Fibroblast of lung (primary cell): ENCODE results near the gene WWOX. TPM values are rescaled to one million over a fixed set of nuclear protein-coding genes. Genes with fewer than 3 reads are reported as not detected.

ENCODE experiments used
- DNase-seq, 2 donors: peaks; one replicate each; pipeline versions ENCODE4 v3.0.0 to v3.0.0-alpha.2; 2010; ENCODE audit warnings: low read depth in 2 of 2
- H2AFZ ChIP-seq: 2 replicates; pipeline ENCODE4 v1.5.1; 2012; ENCODE audit warnings: low read length, control low read depth, inconsistent platforms
- H3K27ac ChIP-seq: 2 replicates; pipeline ENCODE4 v1.5.1; 2011; ENCODE audit warnings: low read length, control low read depth; ENCODE audit not compliant: insufficient read depth
- H3K27me3 ChIP-seq: 2 replicates; pipeline ENCODE4 v1.5.1; 2011; ENCODE audit warnings: mild to moderate bottlenecking, low read length; ENCODE audit not compliant: control insufficient read depth, insufficient read depth
- H3K36me3 ChIP-seq: 2 replicates; pipeline ENCODE4 v1.5.1; 2011; ENCODE audit warnings: low read length; ENCODE audit not compliant: control insufficient read depth, insufficient read depth
- H3K4me1 ChIP-seq: 2 replicates; pipeline ENCODE4 v1.5.1; 2011; ENCODE audit warnings: low read length; ENCODE audit not compliant: control insufficient read depth, insufficient read depth; ENCODE audit errors: extremely low read depth
- H3K4me2 ChIP-seq: 2 replicates; pipeline ENCODE4 v1.5.1; 2011; ENCODE audit warnings: low read length, control low read depth; ENCODE audit not compliant: insufficient read depth; ENCODE audit errors: extremely low read depth
- H3K4me3 ChIP-seq, 4 experiments: fragments of 200-600 bp in 1 of 4; sonication (generic) in 1 of 4; replicated peaks in 1 of 4; 2 replicates each; pipeline ENCODE4 v1.5.1; 2011 to 2016; ENCODE audit warnings: low read length in 4 of 4, low read depth in 3 of 4, mild to moderate bottlenecking in 3 of 4, control low read depth in 2 of 4, inconsistent platforms in 1 of 4, mixed read lengths in 1 of 4; ENCODE audit not compliant: insufficient read depth in 1 of 4; ENCODE audit errors: control extremely low read depth in 1 of 4
- H3K79me2 ChIP-seq: 2 replicates; pipeline ENCODE4 v1.5.1; 2012; ENCODE audit warnings: mild to moderate bottlenecking, low read length, inconsistent platforms; ENCODE audit not compliant: control insufficient read depth, insufficient read depth
- H3K9ac ChIP-seq: 2 replicates; pipeline ENCODE4 v1.5.1; 2011; ENCODE audit warnings: mild to moderate bottlenecking, low read length, control low read depth; ENCODE audit not compliant: insufficient read depth
- H3K9me3 ChIP-seq: 2 replicates; pipeline ENCODE4 v1.5.1; 2012; ENCODE audit warnings: low read depth, low read length; ENCODE audit not compliant: control insufficient read depth, insufficient read depth
- H4K20me1 ChIP-seq: 2 replicates; pipeline ENCODE4 v1.5.1; 2011; ENCODE audit warnings: low read length; ENCODE audit not compliant: control insufficient read depth, insufficient read depth; ENCODE audit errors: extremely low read depth
- CTCF ChIP-seq, 2 donors: IDR thresholded peaks in 1 of 2; conservative IDR thresholded peaks in 1 of 2; 1 replicate in 1 of 2; 2 replicates in 1 of 2; pipeline ENCODE4 v1.5.1; 2011 to 2012; ENCODE audit warnings: low read length in 2 of 2, control low read depth in 1 of 2, inconsistent platforms in 1 of 2, low read depth in 1 of 2, mild to moderate bottlenecking in 1 of 2
- EZH2 ChIP-seq: IDR thresholded peaks from 2 replicates; pipeline ENCODE4 v1.5.1; 2012; ENCODE audit warnings: low read length, control low read depth, mild to moderate bottlenecking; ENCODE audit errors: missing control alignments
- polyA plus RNA-seq, 2 donors: library from polyadenylated mRNA; depleted of rRNA in 1 of 2; stranded (reverse) in 1 of 2; unstranded in 1 of 2; fragments of >200 nt; gene quantifications; 2 replicates each; pipeline ENCODE4 v1.2.1, GENCODE V29; 2011 to 2012; ENCODE audit warnings: missing spikeins in 1 of 2
- total RNA-seq: library from RNA; depleted of rRNA; stranded (reverse); fragments of >200 nt; gene quantifications from 2 replicates; pipeline ENCODE4 v1.2.1, GENCODE V29; 2014

The WWOX gene
- total and polyA plus RNA-seq, 2 donors (not counting 1 experiment from before 2014, with no cell fraction given) = 5.6 to 16.3 TPM

GRCh38 chr16:79137426-79137939 is 1038.0 kb downstream of the WWOX start:
- TF ChIP-seq EZH2 (no peak), CTCF (conservative IDR thresholded peaks at IDR 0.05 in 1 of 2, IDR thresholded peaks at IDR 0.05 in 1 of 2; ENCODE audit: low read depth in 1 of 2, low read length in 2 of 2) (no peak)
- Histone ChIP-seq H2AFZ (no peak overlapping the region), H3K4me2 (no peak overlapping the region)

GRCh38 chr16:79139799-79140198 is 1040.3 kb downstream of the WWOX start:
- H2AFZ ChIP-seq = no peak overlapping the region
- no peak for DNase-seq
- TF ChIP-seq CTCF (conservative IDR thresholded peaks at IDR 0.05 in 1 of 2, IDR thresholded peaks at IDR 0.05 in 1 of 2; ENCODE audit: low read depth in 1 of 2, low read length in 2 of 2) (no peak), EZH2 (no peak)
- no peaks in the 10 kb centered on the region for H3K79me2 ChIP-seq
- no peak overlapping the region for H3K4me3 ChIP-seq
- no peaks in the 10 kb centered on the region for H3K27me3 ChIP-seq
- no peak overlapping the region for H3K9ac ChIP-seq
- H3K4me1 ChIP-seq = no peaks in the 10 kb centered on the region
- no peaks in the 10 kb centered on the region for H3K9me3 ChIP-seq
- no peaks in the 10 kb centered on the region for H3K36me3 ChIP-seq
- H3K4me2 ChIP-seq = no peak overlapping the region
- no peak overlapping the region for H3K27ac ChIP-seq
- no peaks in the 10 kb centered on the region for H4K20me1 ChIP-seq

More at GRCh38 chr16:79137426-79137939, 1038.0 kb downstream of the WWOX start:
- Histone ChIP-seq H3K4me3 (no peak overlapping the region), H4K20me1 (no peaks in the 10 kb centered on the region), H3K36me3 (no peaks in the 10 kb centered on the region), H3K4me1 (no peaks in the 10 kb centered on the region), H3K9ac (no peak overlapping the region), H3K9me3 (no peaks in the 10 kb centered on the region), H3K79me2 (no peaks in the 10 kb centered on the region), H3K27me3 (no peaks in the 10 kb centered on the region), H3K27ac (no peak overlapping the region)
- no peak for DNase-seq

GRCh38 chr16:79143026-79143425 is 1043.6 kb downstream of the WWOX start:
- DNase-seq = no peak

More at GRCh38 chr16:79143026-79143425, 1043.6 kb downstream of the WWOX start:
- Histone ChIP-seq H3K27ac (no peak overlapping the region), H3K27me3 (no peaks in the 10 kb centered on the region), H3K4me2 (no peak overlapping the region), H2AFZ (no peak overlapping the region), H3K36me3 (no peaks in the 10 kb centered on the region), H3K79me2 (no peaks in the 10 kb centered on the region), H3K9ac (no peak overlapping the region), H4K20me1 (no peaks in the 10 kb centered on the region), H3K9me3 (no peaks in the 10 kb centered on the region), H3K4me1 (no peaks in the 10 kb centered on the region), H3K4me3 (no peak overlapping the region)
- TF ChIP-seq CTCF (conservative IDR thresholded peaks at IDR 0.05 in 1 of 2, IDR thresholded peaks at IDR 0.05 in 1 of 2; ENCODE audit: low read depth in 1 of 2, low read length in 2 of 2) (no peak), EZH2 (no peak)
